RWPE1 (cell line): ENCODE results near the gene ACTR8.

Experiments
- CTCF ChIA-PET: fragments of 350-600 bp; sonication (Branson Sonifier 250); formaldehyde crosslinking; extraction: SDS; loops from one replicate; lab custom pipeline; 2021; lab: Yijun Ruan, JAX
- POLR2A ChIA-PET: fragments of 400-600 bp; formaldehyde crosslinking; extraction: SDS; loops from one replicate; lab custom pipeline; 2020; ENCODE audit warnings: antibody characterized with exemption; ENCODE audit not compliant: low non-redundant PET; lab: Yijun Ruan, JAX
- DNase-seq: peaks from one replicate; pipeline ENCODE4 v3.0.0; 2012; ENCODE audit warnings: low spot score
- H3K27ac ChIP-seq: fragments of 450-650 bp; 2 replicates; pipeline ENCODE4 v1.5.1; 2017
- TF ChIP-seq, protein P1 (sequence below): fragments of 450-650 bp; conservative IDR thresholded peaks from 2 replicates; pipeline ENCODE4 v1.5.1; 2017; ENCODE audit warnings: low read depth, mild to moderate bottlenecking

Gene ACTR8

DNA sequence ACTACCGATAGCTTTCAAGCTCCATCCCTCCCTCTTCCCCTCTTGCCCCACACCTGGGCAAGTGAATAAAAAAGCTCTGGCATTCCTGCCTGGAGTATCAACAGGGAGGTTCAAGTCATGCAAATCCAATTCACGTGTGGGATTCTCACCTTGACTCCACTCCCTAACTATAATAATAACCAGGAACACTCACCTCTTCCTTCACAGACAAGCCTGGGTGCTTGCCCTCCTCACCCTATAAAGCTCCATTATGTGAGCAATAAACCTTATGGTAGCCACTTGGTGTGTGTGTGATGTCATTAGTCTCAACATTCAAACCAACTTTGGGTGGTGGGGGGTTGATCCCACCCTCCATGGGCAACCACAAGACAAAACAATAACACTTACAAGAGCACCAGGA lies 52.3 kb downstream of the ACTR8 start:
- DNase-seq, result no peak
- ChIA-PET CTCF (interaction anchor here (1.2 kb wide), 1 partner anchor 15 kb away, joined by 3 read pairs; no protein-coding TSS in a partner anchor), POLR2A (no interaction called here)
- TF ChIP-seq, protein P1, sequence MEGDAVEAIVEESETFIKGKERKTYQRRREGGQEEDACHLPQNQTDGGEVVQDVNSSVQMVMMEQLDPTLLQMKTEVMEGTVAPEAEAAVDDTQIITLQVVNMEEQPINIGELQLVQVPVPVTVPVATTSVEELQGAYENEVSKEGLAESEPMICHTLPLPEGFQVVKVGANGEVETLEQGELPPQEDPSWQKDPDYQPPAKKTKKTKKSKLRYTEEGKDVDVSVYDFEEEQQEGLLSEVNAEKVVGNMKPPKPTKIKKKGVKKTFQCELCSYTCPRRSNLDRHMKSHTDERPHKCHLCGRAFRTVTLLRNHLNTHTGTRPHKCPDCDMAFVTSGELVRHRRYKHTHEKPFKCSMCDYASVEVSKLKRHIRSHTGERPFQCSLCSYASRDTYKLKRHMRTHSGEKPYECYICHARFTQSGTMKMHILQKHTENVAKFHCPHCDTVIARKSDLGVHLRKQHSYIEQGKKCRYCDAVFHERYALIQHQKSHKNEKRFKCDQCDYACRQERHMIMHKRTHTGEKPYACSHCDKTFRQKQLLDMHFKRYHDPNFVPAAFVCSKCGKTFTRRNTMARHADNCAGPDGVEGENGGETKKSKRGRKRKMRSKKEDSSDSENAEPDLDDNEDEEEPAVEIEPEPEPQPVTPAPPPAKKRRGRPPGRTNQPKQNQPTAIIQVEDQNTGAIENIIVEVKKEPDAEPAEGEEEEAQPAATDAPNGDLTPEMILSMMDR, result no peak
- no peak overlapping the region for H3K27ac ChIP-seq

DNA sequence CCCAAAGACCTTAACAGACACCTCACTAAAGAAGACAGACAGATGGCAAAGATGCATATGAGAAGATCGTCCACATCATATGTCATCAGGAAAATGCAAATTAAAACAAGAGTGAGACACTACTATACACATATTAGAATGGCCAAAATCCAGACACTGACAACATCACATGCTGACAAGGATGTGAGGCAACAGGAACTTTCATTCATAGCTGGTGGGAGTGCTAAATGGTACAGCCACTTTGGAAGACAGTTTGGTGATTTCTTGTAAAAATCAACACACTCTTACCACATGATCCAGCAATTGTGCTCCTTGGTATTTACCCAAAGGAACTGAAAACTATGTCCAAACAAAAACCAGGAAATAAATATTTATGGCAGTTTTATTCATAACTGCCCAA lies 53.4 kb downstream of the ACTR8 start:
- POLR2A ChIA-PET, result no interaction called here
- CTCF ChIA-PET, result interaction anchor here (1.2 kb wide), 1 partner anchor 16 kb away, joined by 3 read pairs; no protein-coding TSS in a partner anchor
- TF ChIP-seq, protein P1, result no peak
- no peak for DNase-seq
- no peak overlapping the region for H3K27ac ChIP-seq

DNA sequence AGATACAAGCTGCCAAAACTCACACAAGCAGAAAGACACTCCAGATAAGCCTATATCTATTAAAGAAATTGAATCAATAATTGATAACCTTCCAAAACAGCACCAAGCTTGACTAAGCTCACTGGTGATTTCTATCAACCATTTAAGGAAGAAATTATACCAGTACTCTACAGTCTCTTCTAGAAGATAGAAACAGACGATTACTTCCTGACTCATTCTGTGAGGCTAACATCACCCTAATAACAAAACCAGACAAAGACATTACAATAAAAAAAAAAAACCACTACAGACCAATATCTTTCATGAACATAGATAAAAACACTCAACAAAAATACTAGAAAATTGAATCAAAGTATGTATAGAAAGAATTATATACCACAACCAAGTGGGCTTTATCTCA lies 55.9 kb downstream of the ACTR8 start:
- POLR2A ChIA-PET, result no interaction called here
- H3K27ac ChIP-seq, result no peak overlapping the region
- CTCF ChIA-PET, result no interaction called here
- DNase-seq, result no peak
- TF ChIP-seq, protein P1, result no peak

DNA sequence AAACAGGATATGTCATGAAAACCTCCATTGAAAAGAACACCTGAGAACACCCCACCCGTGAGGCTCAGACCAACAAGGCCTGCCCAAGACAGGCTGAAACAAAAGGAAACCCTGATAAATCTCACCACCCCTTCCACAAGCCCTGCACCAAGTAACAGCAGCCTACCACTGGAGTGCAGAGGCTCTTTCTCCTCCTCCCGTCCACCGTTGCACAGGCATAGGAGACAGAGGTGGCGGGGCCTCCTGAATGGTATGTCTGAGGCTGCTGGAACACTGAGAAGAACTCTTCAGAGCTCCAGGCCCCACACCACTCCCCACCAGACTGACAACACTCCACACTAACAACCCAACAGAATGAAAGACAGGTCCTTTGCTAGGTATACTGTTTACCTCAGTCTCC lies 57.2 kb downstream of the ACTR8 start:
- no peak overlapping the region for H3K27ac ChIP-seq
- CTCF ChIA-PET, result no interaction called here
- POLR2A ChIA-PET, result no interaction called here
- no peak for DNase-seq
- TF ChIP-seq, protein P1, result no peak

DNA sequence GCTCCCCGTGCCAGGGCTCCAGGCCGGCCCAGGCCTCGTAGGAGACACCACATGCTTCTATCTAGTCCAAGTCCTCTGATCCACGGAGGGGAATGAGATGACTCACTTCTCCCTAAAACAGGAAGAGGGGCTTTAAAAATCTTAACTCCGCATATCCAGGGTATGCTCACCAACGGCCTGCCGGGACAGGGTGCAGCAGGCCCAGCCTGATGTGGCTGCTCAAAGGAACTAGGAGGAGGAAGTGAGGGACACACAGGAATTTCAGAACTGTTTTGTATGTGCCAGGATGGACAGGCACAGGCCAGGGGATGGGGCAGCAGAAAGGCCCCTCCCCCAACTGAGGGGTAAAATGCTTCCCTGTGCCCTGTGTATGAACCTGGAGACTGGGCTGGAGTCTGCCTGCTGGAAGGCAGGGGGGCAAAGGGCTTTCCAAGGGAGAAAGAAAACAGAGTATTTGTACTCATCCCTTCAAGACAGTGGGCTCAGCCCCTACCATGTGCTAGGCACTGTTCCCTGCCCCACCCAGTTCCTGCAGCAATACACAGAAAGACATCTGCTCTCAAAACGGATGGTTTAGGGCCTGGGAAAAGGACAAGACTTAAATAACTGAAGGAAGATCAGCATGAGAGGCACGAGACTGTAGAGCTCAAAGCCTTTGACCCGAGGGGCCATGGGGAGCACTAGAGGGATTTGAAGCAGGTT lies 57.8 kb downstream of the ACTR8 start:
- no peak overlapping the region for H3K27ac ChIP-seq
- CTCF ChIA-PET, result no interaction called here
- POLR2A ChIA-PET, result no interaction called here
- TF ChIP-seq, protein P1, result no peak
- no peak for DNase-seq

DNA sequence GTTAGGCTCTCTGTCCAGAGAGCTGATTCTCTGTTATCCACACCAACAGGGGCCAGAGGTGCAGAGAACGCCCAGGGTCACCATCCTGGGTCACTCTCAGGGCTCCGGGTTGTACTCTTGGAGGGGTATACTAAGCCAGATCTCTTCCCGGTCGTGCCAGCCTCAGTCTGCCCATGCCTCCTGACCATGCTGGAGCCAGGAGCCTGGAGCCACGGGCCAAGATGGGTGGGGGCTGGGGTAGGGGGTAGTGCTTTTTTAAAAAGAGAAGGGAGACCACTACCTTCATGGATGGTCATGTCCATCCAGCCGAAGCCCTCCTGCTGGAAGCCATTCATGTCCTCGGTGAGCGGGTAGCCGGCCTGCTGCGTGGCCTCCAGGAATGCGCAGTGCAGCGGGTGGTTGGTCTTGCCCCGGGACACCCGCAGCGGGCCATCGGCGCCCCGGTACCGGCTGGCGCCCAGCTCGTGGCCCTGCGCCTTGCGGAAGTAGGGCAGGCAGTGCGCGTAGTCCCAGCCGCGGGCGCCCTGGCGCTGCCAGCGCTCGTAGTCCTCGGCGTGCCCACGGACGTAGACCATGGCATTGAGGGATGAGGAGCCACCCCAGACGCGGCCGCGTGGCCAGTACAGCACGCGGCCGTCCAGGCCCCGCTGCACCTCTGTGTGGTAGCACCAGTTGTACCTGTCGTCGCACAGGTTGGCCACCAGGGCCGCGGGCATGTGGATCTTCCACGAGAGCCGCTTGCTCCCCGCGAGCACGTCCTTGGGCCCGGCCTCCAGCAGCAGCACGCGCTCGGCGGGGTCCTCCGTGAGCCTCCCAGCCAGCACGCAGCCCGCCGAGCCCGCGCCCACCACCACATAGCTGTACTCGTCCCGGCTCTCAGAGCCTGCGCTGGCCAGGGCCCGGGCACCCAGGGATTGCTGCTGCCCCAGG lies 58.7 kb downstream of the ACTR8 start:
- no peak overlapping the region for H3K27ac ChIP-seq
- POLR2A ChIA-PET, result no interaction called here
- TF ChIP-seq, protein P1, result no peak
- CTCF ChIA-PET, result no interaction called here
- no peak for DNase-seq
